ENCODE data around the gene GATA5.

- no peak for TF ChIP-seq CTCF (conservative IDR thresholded peaks at IDR 0.05; ENCODE audit: low read depth, low read length)
- no peak for TF ChIP-seq EZH2 (IDR thresholded peaks at IDR 0.05; ENCODE audit: low read length, unreplicated experiment)
Measured at GRCh38 chr20:62519826-62520225, 44.0 kb upstream of the GATA5 start.
